Transverse colon (tissue), 4 donors: ENCODE data around the gene ARHGEF37. TPM values are rescaled to one million over a fixed set of nuclear protein-coding genes. Genes with fewer than 3 reads are reported as not detected.
A peak's percentile ranks its signal among the peaks of the same experiment; 100 is the strongest.

ENCODE experiments used
- DNase-seq: peaks from one replicate; pipeline ENCODE4 v3.0.0-alpha.2; 2019
- H3K27ac ChIP-seq, 4 donors: fragments of 200-600 bp; sonication (generic); 2 replicates each; pipeline ENCODE4 v1.5.1; 2016 to 2018; ENCODE audit warnings: inconsistent platforms in 4 of 4
- H3K27me3 ChIP-seq: fragments of 200-600 bp; sonication (generic); 2 replicates; pipeline ENCODE4 v1.5.1; 2017; ENCODE audit warnings: inconsistent platforms
- H3K36me3 ChIP-seq, 4 donors: fragments of 200-600 bp; sonication (generic); 2 replicates each; pipeline ENCODE4 v1.5.1; 2017 to 2019; ENCODE audit warnings: inconsistent platforms in 4 of 4
- H3K4me1 ChIP-seq, 4 donors: fragments of 200-600 bp; sonication (generic); 2 replicates each; pipeline ENCODE4 v1.5.1; 2017 to 2020; ENCODE audit warnings: inconsistent platforms in 4 of 4
- H3K4me3 ChIP-seq, 4 donors: fragments of 200-600 bp; sonication (generic); 1 replicate in 1 of 4; 2 replicates in 3 of 4; pipeline versions ENCODE4 v1.5.1 to v1.6.1; 2017 to 2019; ENCODE audit warnings: inconsistent platforms in 4 of 4
- H3K9me3 ChIP-seq, 2 donors: fragments of 200-600 bp; sonication (generic); 2 replicates each; pipeline ENCODE4 v1.5.1; 2017 to 2019; ENCODE audit warnings: inconsistent platforms in 2 of 2
- EP300 ChIP-seq: sonication (generic); formaldehyde crosslinking; IDR thresholded peaks from one replicate; pipeline ENCODE4 v1.6.1; 2017; ENCODE audit warnings: antibody characterized with exemption, low read depth
- POLR2A ChIP-seq: fragments of 450-650 bp; IDR thresholded peaks from one replicate; pipeline ENCODE4 v1.6.1; 2016; ENCODE audit warnings: antibody characterized with exemption, mild to moderate bottlenecking, moderate library complexity
- POLR2AphosphoS5 ChIP-seq, 3 donors: sonication (generic); formaldehyde crosslinking; IDR thresholded peaks; one replicate each; pipeline ENCODE4 v1.6.1; 2016; ENCODE audit warnings: antibody characterized with exemption in 3 of 3
- WGBS, 2 donors: methylation state at CpG; one replicate each; pipeline ENCODE4 v1.1.5; 2018; ENCODE audit warnings: low coverage in 1 of 2; 5-methylcytosine and 5-hydroxymethylcytosine counted together
- in situ Hi-C, 4 donors: fragments of 200-750 bp; cut with MboI; loops; one replicate each; pipeline versions ENCODE4 v1.15.0 to v1.15.1; 2017; ENCODE audit warnings: low sequenced_read_pairs in 3 of 4, low pct_ligation_motif_present in 1 of 4, low pct_unique_long_range_greater_than_20kb in 1 of 4
- intact Hi-C: fragments of 100-400 bp; cut with DNase I; formaldehyde crosslinking; loops from one replicate; pipeline ENCODE4 v1.15.1; 2023; ENCODE audit warnings: low total_unique reads
- total RNA-seq, 4 donors: library from RNA; depleted of rRNA; stranded (reverse); fragments of >200 nt; gene quantifications; one replicate each; pipeline ENCODE4 v1.1.0, GENCODE V29; 2016
- TF ChIP-seq, protein P1 (sequence below), 5 experiments: fragments of 200-600 bp in 3 of 5; fragments of 450-650 bp in 2 of 5; sonication (generic) in 3 of 5; IDR thresholded peaks; 1 replicate in 2 of 5; 2 replicates in 3 of 5; pipeline ENCODE4 v1.5.1; 2016 to 2017; ENCODE audit warnings: antibody characterized with exemption in 5 of 5, inconsistent platforms in 3 of 5, mild to moderate bottlenecking in 2 of 5, moderate library complexity in 1 of 5

ARHGEF37 gene
- total RNA-seq, 4 donors from 2014 or later: 14.2 to 27.5 (median 21.7) TPM

DNA sequence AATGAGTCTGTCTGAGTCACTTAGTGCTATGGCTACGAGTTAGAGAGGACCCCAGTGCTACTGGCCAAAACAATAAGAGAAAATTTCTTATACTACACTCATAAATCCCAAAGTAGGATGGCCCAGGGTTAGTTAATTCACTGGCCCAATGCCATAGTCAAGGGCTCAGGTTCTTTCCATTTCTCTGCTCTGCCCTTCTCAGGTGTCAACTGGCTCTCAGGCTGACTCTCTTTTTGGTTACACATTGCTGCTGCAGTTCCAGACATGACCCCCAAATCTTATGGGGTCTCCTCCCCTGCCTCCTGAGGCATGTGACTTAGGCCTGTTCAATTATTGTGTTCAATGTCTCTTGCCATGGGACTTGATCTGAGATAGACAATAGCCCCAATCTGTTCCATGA, 70.4 kb downstream of the ARHGEF37 start:
- H3K4me1 ChIP-seq: peaks cover 0 to 13% (median 0%) of the 10 kb centered on the region in 4 donors
- H3K27me3 ChIP-seq: no peaks in the 10 kb centered on the region
- H3K36me3 ChIP-seq: no peaks in the 10 kb centered on the region
- no peak overlapping the region for H3K4me3 ChIP-seq
- 88 to 90% methylated on average over 1 of the region's 1 CpG for WGBS, 2 donors
- no peak for TF ChIP-seq POLR2A
- no peak for TF ChIP-seq POLR2AphosphoS5 (IDR thresholded peaks at IDR 0.05)
- no peak for TF ChIP-seq EP300
- TF ChIP-seq, protein P1, sequence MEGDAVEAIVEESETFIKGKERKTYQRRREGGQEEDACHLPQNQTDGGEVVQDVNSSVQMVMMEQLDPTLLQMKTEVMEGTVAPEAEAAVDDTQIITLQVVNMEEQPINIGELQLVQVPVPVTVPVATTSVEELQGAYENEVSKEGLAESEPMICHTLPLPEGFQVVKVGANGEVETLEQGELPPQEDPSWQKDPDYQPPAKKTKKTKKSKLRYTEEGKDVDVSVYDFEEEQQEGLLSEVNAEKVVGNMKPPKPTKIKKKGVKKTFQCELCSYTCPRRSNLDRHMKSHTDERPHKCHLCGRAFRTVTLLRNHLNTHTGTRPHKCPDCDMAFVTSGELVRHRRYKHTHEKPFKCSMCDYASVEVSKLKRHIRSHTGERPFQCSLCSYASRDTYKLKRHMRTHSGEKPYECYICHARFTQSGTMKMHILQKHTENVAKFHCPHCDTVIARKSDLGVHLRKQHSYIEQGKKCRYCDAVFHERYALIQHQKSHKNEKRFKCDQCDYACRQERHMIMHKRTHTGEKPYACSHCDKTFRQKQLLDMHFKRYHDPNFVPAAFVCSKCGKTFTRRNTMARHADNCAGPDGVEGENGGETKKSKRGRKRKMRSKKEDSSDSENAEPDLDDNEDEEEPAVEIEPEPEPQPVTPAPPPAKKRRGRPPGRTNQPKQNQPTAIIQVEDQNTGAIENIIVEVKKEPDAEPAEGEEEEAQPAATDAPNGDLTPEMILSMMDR (IDR thresholded peaks at IDR 0.05): no peak
- intact Hi-C loops: no loop called here
- in situ Hi-C loops: no loop called here
- no peaks in the 10 kb centered on the region for H3K9me3 ChIP-seq
- DNase-seq: no peak
- H3K27ac ChIP-seq: no peak overlapping the region

DNA sequence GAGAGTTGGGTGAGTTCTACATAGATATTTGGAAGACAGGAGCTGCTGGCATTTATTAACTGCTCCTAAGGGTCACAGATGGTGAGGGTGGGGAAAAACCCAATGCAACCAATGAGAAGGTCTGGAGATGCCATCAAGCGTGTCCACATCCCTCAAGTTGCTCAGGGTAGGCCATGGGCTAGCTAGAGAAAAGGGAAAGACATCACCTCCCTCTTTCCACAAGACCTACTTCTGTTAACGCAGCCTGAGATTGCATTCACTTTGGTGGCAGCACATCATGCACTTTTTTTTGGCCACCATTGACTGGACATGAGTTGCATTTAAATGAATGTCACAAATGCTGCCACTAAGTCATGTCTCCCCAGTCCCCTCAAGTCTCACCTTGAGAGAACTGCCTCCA, 71.4 kb downstream of the ARHGEF37 start:
- no peak for DNase-seq
- 80 to 93% methylated on average over 2 of the region's 2 CpGs for WGBS, 2 donors
- Histone ChIP-seq H3K9me3 (no peaks in the 10 kb centered on the region), H3K36me3 (no peaks in the 10 kb centered on the region), H3K4me3 (no peak overlapping the region), H3K27me3 (no peaks in the 10 kb centered on the region), H3K4me1 (peaks cover 0 to 23% (median 7%) of the 10 kb centered on the region in 4 donors), H3K27ac (no peak overlapping the region)
- TF ChIP-seq POLR2A (no peak), EP300 (no peak), POLR2AphosphoS5 (IDR thresholded peaks at IDR 0.05) (no peak)
- TF ChIP-seq, protein P1 (IDR thresholded peaks at IDR 0.05): no peak
- intact Hi-C loops (no loop called here), in situ Hi-C loops (no loop called here)

DNA sequence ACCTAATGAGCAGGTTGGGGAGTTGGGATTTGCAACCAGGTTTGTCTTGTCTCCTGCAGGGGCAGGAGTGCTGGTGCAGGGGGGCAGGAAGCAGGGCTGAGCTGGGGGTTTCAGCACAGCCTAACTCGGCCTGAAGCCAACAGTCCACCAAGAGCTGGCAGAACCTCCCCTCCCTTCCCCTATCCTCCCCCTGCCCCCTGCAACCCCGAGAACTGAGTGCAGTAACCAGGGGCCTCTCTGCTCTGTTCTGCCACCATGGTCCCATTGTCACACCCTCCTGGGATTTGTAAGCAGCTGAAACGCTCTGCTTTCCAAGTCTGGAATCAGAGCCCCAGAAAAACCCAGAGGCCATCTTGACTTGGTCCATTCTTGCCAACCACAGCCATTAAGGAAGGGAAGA, 72.9 kb downstream of the ARHGEF37 start:
- TF ChIP-seq EP300 (no peak), POLR2AphosphoS5 (IDR thresholded peaks at IDR 0.05) (no peak)
- no peak for DNase-seq

DNA sequence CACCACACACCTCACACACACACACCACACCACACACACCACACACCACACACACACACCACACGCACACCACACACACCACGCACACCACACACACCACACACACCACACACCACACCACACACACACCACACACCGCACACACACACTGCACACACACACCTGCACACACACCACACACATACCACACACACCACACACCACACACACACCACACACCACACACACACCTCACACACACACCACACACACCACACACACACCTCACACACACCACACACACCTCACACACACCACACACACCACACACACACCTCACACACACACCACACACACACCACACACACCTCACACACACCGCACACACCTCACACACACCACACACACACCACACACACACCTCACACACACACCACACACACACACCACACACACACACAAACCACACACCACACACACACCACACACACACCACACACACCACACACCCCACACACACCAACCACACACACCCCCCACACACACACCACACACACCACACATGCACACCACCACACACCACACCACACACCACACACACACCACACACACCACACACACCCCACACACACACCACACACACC, 73.7 kb downstream of the ARHGEF37 start:
- Histone ChIP-seq H3K4me3 (no peak overlapping the region), H3K9me3 (no peaks in the 10 kb centered on the region), H3K36me3 (no peaks in the 10 kb centered on the region), H3K27me3 (no peaks in the 10 kb centered on the region), H3K27ac (no peak overlapping the region), H3K4me1 (peaks cover 0 to 32% (median 16%) of the 10 kb centered on the region in 4 donors)
- intact Hi-C loops (no loop called here), in situ Hi-C loops (no loop called here)
- 71 to 72% methylated on average over 4 of the region's 4 CpGs for WGBS, 2 donors
- no peak for DNase-seq
- no peak for TF ChIP-seq POLR2AphosphoS5 (IDR thresholded peaks at IDR 0.05)
- TF ChIP-seq, protein P1 (IDR thresholded peaks at IDR 0.05): no peak
- TF ChIP-seq EP300: no peak
- TF ChIP-seq POLR2A: no peak

More for the DNA sequence above, 72.9 kb downstream of the ARHGEF37 start:
- Histone ChIP-seq H3K9me3 (no peaks in the 10 kb centered on the region), H3K4me1 (peaks cover 0 to 32% (median 16%) of the 10 kb centered on the region in 4 donors), H3K4me3 (no peak overlapping the region), H3K36me3 (no peaks in the 10 kb centered on the region), H3K27me3 (no peaks in the 10 kb centered on the region), H3K27ac (peak overlapping the region in 1 of 4 donors; percentile 61)
- 48% methylated on average over 3 of the region's 3 CpGs; no CpG with 5 or more reads in 1 of the 2 donors for WGBS, 2 donors
- in situ Hi-C loops (no loop called here), intact Hi-C loops (no loop called here)
